ENCODE results near the gene RBMS2. TPM values are rescaled to one million over a fixed set of nuclear protein-coding genes. Genes with fewer than 3 reads are reported as not detected.
A peak's percentile ranks its signal among the peaks of the same experiment; 100 is the strongest.
"Not testable (repeated sequence)": the region's sequence is repeated elsewhere in the genome, so short reads cannot be mapped to it uniquely, and the experiment has no call there.

The RBMS2 gene
- total RNA-seq, 4 donors from 2014 or later = 4.0 to 16.8 (median 6.8) TPM

GRCh38 chr12:56490360-56490759 lies 31.3 kb upstream of the RBMS2 start:
- Histone ChIP-seq H3K9me3 (no peaks in the 10 kb centered on the region), H3K27me3 (peaks cover 0 to 54% (median 3%) of the 10 kb centered on the region in 4 donors), H3K27ac (no peak overlapping the region), H3K4me3 (no peak overlapping the region), H3K36me3 (no peaks in the 10 kb centered on the region), H3K4me1 (peaks cover 4 to 20% (median 13%) of the 10 kb centered on the region in 3 donors)
- DNase-seq = no peak
- intact Hi-C loops (cut with DNase I) = no loop called here
- no peak for TF ChIP-seq CTCF (IDR thresholded peaks at IDR 0.05)
- TF ChIP-seq POLR2A (IDR thresholded peaks at IDR 0.05) = no peak

GRCh38 chr12:56493409-56494105 lies 28.1 kb upstream of the RBMS2 start:
- DNase-seq; H3K27ac ChIP-seq; H3K36me3 ChIP-seq; intact Hi-C loops (cut with DNase I); H3K4me3 ChIP-seq; H3K4me1 ChIP-seq; H3K9me3 ChIP-seq: not testable (repeated sequence)
- WGBS, 2 donors = 72 to 84% methylated on average over 5 to 6 of the region's 31 CpGs
- peaks cover 0 to 52% (median 3%) of the 10 kb centered on the region in 4 donors for H3K27me3 ChIP-seq

DNA sequence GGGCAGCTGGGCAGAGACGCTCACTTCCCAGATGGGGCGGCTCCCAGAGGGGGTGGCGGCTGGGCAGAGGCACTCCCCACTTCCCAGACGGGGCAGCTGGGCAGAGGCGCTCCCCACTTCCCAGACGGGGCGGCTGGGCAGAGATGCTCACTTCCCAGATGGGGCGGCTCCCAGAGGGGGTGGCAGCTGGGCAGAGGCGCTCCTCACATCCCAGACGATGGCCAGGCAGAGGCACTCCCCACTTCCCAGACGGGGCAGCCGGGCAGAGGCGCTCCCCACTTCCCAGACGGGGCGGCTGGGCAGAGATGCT lies 27.6 kb upstream of the RBMS2 start:
- DNase-seq; H3K9me3 ChIP-seq; H3K36me3 ChIP-seq; H3K4me1 ChIP-seq; H3K4me3 ChIP-seq; intact Hi-C loops (cut with DNase I); H3K27ac ChIP-seq: not testable (repeated sequence)
- H3K27me3 ChIP-seq = peaks cover 0 to 47% (median 3%) of the 10 kb centered on the region in 4 donors
- WGBS, 2 donors = no CpG with 5 or more reads among the region's 15 CpGs

DNA sequence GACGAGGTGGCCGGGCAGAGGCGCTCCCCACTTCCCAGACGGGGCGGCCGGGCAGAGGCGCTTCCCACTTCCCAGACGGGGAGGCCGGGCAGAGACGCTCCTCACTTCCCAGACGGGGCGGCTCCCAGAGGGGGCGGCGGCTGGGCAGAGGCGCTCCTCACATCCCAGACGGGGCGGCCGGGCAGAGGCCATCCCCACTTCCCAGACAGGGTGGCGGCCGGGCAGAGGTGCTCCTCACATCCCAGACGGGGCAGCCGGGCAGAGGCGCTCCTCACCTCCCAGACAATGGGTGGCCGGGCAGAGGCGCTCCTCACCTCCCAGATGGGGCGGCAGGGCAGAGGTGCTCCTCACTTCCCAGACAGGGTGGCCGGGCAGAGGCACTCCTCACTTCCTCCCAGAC lies 27.1 kb upstream of the RBMS2 start:
- H3K9me3 ChIP-seq; H3K27ac ChIP-seq; H3K36me3 ChIP-seq; intact Hi-C loops (cut with DNase I); DNase-seq; H3K4me1 ChIP-seq; H3K4me3 ChIP-seq: not testable (repeated sequence)
- H3K27me3 ChIP-seq = peaks cover 0 to 43% (median 3%) of the 10 kb centered on the region in 4 donors
- WGBS, 2 donors = no CpG with 5 or more reads among the region's 27 CpGs

DNA sequence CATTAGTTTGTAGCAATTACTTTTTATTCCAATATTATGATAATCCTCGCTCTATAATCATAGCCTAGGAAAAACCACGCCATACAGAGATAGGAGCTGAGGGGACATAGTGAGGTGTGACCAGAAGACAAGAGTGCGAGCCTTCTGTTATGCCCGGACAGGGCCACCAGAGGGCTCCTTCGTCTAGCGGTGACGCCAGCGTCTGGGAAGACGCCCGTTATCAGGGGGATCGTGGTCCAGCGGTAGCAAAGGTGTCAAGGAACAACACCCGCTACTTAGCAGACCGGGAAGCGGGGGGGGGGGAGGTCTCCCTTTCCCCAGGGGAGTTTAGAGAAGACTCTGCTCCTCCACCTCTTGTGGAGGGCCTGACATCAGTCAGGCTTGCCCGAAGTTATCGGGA lies 24.9 kb upstream of the RBMS2 start:
- H3K36me3 ChIP-seq; intact Hi-C loops (cut with DNase I); H3K4me1 ChIP-seq; H3K27ac ChIP-seq; DNase-seq; H3K9me3 ChIP-seq: not testable (repeated sequence)
- WGBS, 2 donors = 2 to 10% methylated on average over 9 to 11 of the region's 17 CpGs
- H3K4me3 ChIP-seq = peak overlapping the region in 1 of 4 donors; percentile 49
- peaks cover 0 to 23% (median under 1%) of the 10 kb centered on the region in 4 donors for H3K27me3 ChIP-seq
- peak in 4 of 6 experiments; percentile 12 to 43 (median 28) for TF ChIP-seq CTCF (IDR thresholded peaks at IDR 0.05)

DNA sequence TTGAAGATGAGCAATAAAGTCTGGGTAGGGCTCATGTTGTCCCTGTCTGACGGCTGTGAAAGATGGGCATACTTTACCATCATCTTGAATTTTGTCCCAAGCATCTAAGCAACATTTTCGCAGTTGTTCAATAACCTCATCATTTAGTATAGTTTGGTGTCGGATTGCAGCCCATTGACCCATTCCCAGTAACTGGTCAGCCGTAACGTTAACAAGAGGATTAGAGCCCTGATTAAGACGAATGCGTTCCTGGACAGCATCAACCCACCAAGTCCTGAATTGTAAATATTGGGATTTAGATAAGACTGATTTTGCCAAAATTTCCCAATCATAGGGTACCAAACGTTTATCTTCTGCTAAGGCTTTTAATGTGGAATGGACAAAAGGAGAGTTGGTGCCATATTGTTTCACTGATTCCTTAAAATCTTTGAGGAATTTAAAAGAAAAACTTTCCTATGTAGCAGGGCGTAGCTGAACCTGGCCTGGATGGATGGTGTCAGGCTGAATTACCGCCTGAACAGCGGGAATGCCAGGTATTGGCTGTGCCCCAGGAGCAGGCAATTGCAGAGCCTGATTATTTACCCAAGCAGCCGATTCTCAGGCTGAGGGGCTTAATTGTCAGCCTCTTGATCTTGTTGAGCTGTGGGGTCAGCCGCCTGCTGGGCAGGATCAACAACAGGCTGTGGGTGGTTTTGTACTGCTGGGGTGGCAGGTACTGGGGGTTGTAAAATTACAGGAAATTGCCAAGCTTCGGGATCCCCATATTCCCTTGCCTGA lies 23.3 kb upstream of the RBMS2 start:
- WGBS, 2 donors = 63 to 74% methylated on average over 13 to 14 of the region's 14 CpGs
- intact Hi-C loops (cut with DNase I) = not testable (repeated sequence)

GRCh38 chr12:56499452-56499851 lies 22.2 kb upstream of the RBMS2 start:
- H3K9me3 ChIP-seq; H3K27me3 ChIP-seq; H3K27ac ChIP-seq; intact Hi-C loops (cut with DNase I); H3K36me3 ChIP-seq; H3K4me3 ChIP-seq; DNase-seq; H3K4me1 ChIP-seq: not testable (repeated sequence)
- 73 to 75% methylated on average over 8 to 9 of the region's 9 CpGs for WGBS, 2 donors

More for the DNA sequence above, 23.3 kb upstream of the RBMS2 start:
- not testable (repeated sequence) for H3K27ac ChIP-seq, H3K4me1 ChIP-seq, H3K36me3 ChIP-seq, H3K9me3 ChIP-seq, H3K4me3 ChIP-seq, DNase-seq
- H3K27me3 ChIP-seq = peaks cover 0 to 12% (median 0%) of the 10 kb centered on the region in 4 donors

DNA sequence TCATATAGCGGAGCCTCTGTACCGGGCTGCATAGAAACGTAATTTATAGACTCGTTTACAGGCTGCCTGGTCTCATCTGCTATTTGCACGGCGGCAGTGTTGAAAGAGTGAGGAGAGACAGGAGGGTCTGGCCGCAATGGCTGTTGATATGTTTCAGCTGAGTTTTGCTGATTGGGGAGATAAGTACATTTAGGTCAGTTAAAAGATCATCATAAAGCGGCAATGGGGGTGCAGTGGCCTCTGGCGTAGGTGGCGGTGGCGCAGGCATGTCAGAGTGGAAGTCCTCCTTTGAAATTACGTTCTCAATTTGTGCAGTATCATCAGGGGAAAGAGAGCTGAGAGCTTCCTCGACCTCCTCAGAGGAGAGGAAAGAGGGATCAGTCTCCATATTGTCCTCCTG lies 21.7 kb upstream of the RBMS2 start:
- H3K27me3 ChIP-seq; intact Hi-C loops (cut with DNase I); H3K4me1 ChIP-seq; H3K4me3 ChIP-seq; DNase-seq; H3K9me3 ChIP-seq; H3K27ac ChIP-seq; H3K36me3 ChIP-seq: not testable (repeated sequence)
- 85 to 90% methylated on average over 13 of the region's 13 CpGs for WGBS, 2 donors
